RKO (cell line): ENCODE data around the gene HMGN1.

ENCODE experiments used
- DNase-seq: peaks from one replicate; pipeline ENCODE4 v3.0.0-alpha.2; 2016; ENCODE audit warnings: low spot score

HMGN1 gene

DNA sequence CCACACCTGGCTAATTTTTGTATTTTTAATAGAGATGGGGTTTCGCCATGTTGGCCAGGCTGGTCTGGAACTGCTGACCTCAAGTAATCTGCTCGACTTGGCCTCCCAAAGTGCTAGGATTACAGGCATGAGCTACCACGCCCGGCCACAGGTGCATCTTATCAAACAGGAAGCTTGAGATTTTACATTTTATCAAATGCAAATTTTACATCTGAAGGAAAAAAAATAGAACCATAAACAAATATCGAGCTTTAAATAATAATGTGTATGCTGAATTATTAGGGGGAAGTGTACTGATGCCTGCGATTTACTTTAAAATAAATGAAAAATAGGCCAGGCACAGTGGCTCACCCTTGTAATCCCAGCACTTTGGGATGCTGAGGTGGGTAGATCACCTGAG, 18.9 kb downstream of the HMGN1 start:
- DNase-seq, result no peak

DNA sequence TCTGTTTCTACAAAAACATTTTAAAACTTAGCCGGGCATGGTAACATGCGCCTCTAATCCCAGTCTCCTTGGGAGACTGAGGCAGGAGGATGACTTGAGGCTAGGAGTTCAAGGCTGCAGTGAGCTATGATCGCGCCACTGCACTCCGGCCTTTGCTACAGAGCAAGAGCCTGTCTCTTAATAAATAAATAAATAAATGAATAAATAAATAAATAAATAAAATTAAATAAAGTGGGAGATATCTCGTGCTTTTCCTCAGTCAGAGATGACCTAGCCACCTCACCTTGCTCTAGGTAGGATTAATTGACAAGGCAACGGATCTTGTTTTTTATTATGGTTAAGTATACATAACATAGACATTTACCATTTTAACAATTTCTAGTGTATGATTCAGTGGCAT, 21.2 kb downstream of the HMGN1 start:
- DNase-seq, result no peak

DNA sequence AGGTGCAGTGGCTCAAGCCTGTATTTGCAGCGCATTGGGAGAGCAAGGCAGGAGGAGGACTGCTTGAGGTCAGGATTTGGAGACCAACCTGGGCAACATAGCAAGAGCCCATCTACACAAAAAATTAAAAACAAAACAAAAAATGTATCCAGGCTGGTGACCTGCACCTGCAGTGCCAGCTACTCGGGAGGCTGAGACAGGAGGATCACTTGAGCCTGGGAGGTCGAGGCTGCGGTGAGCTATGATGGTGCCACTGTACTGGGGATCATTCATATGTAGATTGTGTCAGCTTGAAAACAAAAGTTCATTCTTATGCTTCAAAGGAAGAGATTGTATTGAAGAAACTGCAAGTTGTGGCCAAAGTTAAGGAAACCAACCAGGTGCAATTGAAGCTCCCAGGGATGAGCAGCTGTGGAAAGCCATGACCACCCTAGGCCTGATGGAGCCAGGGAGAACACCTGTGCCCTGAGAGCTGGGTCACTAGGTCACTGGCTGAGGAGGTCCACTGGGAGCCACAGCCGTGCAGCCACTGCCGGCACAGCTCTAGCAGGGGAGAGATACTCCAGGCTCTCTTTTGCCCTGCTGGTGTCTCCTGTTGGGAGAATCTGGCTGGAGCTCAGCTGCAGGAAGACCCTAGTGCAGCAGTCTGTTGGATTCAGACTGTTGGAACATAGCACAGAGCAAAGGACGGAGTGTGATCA, 22.1 kb downstream of the HMGN1 start:
- no peak for DNase-seq

DNA sequence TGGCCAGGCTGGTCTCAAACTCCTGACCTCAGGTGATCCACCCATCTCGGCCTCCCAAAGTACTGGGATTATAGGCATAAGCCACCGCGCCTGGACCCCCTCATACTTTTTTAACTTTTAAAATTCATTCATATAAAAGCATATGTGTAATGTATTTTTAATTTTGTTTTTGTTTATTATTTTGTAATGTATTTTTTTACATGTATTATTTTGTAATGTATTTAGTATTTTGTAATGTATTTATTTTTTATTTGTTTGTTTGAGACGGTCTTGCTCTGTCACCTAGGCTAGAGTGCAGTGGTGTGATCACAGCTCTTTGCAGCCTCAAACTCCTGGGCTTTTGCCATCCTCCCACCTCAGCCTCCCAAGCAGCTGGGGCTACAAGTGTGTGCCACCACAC, 23.4 kb downstream of the HMGN1 start:
- no peak for DNase-seq

DNA sequence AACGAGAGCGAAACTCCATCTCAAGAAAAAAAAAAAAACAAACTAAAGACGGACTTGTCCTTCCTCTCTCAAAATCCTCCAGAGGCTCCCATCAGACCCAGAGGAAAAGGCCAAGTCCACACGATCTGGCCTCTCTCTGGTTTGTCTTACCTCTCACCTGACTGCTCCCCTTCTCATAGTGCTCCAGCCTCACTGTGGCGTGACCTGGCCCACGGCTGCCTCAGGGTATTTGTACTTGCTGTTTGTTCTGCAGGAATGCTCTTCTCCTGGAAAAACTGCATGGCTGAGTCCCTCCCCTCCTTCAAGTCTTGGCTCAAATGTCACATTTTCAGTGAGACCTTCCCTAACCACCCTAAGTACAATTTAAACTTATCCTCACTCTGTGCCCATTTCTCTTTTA, 27.5 kb downstream of the HMGN1 start:
- no peak for DNase-seq

DNA sequence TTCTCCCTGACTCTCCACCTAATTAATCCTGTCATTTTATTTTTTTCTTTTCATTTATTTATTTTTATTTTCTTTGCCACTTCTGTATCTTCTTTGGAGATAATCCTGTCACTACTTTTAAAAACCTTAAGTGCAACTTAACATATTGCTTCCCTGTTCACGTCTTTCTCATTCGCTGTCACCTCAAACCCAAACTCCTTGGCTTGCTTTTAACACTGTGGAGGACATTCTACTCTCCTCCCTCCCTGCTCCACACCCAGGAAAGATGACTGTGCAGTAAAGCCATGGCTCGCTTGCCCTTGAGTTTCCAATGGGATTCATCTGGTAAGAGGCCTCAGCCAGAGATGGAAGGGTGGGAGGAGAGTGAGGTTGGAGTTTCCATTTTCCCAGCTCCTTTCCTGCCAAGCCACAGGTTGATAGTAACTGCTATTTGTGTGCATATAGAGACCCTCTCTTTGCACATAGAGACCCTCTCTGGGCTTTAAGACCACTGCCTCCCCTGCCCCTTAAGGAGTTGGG, 29.0 kb downstream of the HMGN1 start:
- DNase-seq, result no peak

DNA sequence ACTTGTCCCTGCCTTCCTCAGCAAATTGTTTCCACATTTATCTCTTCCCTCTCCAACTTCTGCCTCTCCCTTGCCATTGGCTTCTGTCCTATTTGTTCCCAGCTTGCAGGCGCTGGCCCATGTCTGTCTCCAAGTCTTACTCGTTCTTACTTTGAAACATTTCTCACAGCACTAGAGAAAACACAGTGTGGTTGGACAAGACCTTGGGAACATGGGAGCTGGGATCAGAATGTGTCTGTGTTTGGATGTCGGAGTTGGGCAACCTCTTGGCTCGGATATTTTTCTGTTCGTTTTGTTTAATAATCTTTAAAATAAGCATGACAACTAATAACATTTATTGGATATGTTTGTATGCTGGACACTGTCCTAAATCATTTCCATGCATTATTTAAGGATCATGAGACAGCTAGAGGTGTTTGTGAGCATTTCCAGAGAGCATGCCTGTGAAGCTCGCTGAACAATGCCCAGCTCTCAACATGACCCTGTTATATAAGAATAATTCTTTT, 29.6 kb downstream of the HMGN1 start:
- no peak for DNase-seq

DNA sequence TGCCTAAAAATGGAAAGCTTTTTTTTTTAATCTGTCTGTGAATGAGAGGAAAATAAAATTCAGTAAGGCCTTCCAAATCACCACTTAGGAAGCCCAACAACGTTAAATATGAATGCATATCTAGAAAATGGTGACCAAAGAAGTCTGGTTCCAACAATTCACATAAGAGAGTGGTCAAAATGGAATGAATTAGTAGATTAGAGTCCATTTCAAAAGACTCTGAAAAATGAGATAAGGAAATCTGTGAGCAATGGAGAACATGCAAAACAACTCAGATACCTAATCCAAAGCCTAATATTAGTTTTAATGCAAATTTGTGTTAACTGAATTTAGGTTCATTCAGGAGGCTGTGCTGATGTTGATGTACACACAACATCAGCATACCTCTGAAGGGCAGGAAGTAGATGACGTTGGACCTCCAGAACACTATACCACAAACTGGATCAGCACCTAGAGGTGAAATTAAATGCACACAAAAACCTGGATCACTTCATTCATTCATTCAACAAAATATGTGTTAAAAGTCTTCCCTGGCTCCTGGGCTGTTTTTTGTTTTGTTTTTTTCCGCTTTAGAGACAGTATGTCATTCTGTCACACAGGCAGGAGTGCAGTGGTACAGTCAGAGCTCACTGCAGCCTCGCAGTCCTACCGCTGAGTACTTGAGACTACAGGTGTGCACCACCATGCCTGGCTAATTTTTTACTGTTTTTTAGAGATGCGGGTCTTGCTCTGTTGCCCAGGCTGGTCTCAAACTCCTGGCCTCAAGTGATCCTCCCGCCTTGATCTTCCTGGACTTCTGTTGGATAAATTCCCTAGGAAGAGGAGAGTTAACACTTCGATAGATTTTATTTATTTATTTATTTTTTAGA, 30.6 kb downstream of the HMGN1 start:
- no peak for DNase-seq

DNA sequence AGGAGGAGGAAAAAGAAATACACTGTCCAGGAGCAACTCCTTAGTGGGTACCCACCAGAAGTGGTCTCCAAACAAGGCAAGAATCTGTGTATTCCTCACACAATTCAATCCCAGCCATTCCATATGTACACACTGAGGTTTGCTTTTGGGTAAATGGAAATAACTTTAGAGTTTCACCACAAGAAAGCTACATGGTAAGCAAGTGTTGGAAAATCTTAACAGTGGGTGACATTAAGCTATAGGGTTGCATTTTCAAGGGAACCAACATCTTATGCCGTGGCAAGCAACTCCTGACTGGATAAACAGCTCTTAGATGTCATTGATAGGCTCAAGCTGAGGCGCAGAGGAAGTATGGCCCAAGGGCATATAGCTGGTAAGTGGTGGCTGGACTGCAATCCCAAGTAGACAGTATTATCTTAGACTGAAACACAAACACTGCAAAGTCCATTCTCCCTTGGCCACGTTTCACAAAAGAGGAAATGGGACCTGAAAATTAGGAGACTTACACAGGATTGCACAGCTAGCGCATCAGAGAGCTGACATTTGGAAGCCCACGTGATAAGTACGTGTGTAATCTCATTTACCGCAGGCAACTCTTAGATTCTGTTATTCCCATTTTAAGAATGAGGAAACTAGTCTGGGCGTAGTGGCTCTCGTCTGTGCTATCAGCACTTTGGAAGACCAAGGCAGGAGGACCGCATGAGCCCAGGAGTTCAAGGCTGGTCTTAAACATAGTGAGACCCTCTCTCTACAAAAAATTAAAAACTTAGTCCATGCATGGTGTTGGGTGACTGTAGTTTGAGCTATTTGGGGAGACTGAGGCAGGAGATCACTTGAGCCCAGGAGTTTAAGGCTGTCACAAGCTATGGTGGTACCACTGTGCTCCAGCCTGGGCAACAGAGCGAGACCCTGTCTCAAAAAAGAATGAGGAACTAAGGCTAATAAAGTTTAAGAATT, 31.5 kb downstream of the HMGN1 start:
- DNase-seq, result no peak

DNA sequence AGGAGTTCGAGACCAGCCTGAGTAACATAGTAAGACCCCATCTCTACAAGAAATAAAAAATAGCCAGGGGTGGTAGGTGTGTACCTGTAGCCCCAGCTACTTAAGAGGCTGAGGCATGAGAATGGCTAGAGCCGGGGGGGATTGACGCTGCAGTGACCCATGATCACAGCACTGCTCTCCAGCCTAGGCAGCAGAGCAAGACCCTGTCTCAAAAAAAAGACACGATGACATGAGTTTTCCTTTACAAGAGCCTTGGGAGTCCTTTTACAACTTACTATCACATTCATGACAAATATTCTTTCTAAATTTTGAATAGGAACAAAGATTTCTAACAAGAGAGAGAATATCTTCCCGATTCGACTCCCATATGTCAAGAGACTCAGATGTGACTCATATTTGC, 32.2 kb downstream of the HMGN1 start:
- DNase-seq, result no peak

DNA sequence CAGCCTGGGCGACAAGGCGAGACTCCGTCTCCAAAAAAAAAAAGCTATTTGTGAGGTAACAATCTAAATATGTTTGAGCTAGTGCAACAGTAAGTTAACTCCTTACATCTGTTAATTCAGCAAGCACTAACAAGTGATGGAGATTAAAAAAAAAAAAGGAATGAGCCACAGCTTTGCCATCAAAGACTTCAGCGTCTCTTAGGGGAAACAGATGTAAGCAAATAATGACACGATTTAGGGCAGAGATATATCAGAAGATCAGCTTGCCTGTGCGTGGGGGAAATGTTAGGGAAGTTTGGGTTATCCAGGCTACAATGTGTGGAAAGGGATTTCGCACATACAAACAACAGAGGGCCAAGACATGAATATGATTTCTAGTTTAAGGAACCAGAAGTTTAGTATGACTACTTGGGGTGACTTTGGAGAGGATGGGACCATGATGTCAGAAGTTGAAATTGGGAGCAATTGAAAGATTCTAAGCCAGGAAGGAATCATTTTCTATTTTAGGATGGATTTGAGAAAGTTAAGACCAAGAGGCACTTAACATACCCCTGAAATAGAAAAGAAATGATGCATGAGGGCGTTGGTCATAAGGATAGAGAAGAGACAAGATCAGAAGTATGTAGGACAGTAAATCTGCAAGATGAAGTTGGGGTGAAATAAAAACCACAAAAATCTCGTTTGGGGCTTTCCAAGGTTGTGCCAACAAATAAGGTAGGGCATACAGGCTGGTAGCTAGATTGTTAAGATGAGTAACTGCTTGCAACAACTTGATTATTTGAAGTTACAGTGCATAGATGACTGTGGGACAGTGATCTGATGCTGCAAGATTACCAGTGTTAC, 33.1 kb downstream of the HMGN1 start:
- no peak for DNase-seq

DNA sequence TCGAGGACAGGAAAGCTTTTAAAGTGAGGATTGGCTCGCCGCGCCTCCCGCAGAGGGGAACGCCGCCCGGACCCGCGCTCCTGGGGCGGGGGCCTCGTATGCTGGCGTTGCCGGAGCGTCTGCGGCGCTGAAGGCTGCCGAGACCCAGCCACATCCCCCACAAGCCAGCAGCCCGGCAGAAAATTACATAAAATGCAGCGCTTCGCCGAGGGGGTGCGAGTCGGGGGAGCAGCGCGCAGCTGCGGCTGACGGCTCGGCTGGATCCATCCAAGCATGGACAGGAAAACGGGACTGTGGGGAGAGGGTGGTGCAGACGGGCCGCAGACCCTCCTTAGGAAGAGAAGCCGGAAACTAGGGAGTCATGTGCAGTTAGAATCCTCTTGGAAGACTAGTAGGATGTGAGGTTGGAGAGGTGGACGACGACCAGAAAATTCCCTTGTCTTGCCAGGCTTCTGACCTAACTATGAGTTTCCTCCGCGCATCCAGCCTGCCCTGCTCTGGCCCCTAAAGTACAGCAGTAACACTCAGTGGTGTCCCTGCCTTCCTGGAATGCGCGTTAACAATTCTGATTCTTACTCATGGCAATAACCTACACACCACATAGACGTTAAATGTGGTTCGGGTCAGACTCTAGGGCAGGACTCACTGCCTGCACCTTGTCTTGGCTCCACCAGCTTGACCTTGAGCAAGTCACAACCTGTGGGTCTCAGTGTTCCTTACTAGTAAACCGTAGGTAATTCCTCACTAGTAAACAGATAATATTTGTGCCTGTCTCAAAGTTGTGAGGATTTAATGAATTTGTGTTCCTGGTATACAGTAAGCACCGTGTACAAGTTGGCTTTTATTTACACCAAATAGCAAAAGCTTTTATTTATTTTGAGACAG, 34.5 kb downstream of the HMGN1 start:
- peak; percentile 83 for DNase-seq

DNA sequence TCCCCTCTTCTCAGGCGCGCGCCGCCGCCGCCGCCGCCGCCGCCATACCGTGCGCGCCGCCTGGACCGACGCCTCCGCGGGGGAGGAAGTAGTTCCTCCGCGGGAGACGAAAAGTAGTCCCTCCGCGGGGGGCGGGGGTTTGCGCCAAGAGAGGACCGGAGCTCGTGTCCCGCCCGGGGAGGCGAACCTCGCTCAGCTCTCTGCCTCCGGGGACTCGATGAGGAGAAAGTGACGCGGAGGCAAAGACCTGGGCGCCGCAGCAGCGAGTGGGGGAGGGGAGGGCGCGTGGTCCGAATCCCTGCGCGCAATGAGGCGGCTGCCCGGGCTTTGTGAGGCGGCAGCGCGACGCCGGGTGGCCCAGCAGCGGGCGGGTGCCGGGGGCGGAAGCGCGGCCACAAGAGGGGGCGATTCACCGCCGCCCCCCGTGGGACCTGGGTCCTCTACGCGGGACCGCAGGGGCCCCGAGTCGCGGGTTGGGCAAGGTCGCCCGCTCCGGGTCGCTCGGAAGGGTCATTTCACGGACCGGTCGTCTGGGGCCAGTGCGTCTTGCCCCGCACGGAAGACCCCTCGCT, 35.2 kb downstream of the HMGN1 start, which contains the start of gene BRWD1:
BRWD1 (minus strand) TSS at position 62 of the 572 bp plus-strand sequence. CDS start 141 bp downstream, outside the sequence.
- peak; percentile 82 for DNase-seq

DNA sequence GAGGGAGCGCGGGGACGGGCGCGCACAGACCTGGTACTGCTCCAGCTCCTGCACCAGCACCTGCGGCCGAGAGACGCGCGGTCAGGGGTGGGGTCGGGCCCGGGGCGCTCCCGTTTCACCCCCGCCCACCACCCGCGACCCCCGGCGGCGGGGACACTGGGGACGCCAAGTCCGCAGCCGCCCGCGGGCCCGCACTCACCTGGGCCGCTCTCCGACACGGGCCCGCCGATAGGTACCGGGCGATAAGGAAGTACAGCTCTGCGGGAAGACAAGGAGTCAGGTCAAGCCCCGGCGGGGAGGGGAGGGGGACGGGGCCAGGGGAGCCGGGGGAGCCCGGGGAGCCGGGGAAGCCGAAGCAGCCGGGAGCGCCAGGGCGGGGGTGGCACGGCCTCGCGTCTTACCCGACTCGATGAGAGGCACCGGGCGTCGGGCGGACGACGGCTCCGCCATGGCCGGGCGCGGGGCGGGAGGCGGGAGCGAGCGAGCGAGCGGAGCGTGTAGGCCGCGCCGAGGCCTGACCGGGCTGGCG, 35.8 kb downstream of the HMGN1 start:
- no peak for DNase-seq

DNA sequence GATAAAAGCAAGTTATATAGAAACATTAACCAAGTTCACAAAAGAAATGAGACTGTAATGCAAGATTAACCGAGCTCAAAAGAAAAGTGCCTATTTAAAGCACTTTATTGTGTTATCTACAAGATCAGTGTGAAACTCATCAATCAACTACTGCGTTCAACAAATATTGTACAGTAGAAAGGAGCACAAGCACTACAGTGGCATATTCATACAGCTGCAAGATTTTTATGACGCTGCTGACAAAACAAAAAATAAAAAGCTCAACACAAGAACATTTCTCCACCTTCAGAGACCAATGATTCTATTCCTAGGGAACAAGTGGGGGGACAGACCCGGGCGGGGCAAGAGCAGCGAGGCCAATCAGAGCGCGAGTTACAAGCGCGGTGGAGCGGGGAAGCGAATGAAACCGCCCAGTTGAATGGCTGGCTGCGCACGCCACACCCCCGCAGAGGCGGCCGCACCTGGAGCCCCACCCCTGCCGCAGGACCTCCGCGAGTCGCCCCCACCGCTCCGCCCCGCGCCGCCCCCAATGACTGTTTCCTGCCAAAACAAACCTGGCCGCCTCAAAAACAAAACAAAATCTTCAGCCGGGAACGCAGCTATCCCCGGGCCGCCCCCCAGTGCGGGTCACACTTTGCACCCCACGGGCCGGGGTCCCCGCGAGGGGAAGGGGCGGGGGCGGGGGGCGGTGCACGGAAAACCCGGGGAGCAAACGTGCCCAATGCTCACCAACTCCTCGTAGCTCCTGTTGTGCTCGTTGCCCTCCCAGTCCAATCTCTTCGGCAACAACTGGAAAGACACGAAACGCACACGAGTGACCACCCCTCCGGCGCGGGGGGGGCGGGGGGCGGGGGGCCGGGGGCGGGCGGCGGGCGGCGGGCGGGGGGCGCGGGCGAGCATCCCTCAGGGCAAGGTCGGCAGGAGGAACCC, 36.5 kb downstream of the HMGN1 start:
- peak; percentile 88 for DNase-seq

DNA sequence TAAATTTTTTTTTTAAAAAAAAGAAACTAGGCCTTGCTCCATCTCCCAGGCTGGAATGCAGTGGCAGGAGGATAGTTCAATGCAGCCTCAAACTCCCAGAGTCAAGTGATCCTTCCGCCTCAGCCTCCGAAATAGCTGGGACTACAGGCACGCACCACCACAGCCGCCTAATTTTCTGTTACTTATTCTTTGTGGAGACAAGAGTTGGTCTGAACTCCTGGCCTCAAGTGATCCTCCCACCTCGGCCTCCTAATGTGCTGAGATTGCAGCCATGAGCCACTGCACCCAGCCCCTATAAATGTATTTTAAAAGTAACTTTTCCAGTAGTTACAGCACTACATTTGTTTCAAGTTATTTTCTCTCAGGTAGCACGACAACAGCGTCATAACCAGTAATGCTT, 37.7 kb downstream of the HMGN1 start:
- DNase-seq, result no peak

DNA sequence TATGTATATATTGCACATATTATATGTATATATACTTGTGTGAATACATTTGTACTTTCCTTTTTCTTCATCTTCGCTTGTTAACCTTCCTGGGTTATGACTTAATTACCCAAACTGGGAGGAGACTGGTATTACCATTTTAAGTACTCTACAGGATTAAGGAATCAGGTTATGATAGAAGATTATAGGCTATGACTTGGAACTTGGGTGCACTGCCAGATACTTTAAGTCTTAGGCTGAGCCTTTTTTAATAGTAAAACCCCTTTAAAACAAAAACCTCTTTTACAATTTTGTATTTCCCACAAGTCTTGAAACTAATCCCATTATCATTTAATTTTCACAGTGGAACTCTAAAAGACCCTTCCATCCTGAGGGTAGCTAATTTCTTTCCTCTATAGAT, 41.4 kb downstream of the HMGN1 start:
- DNase-seq, result no peak

DNA sequence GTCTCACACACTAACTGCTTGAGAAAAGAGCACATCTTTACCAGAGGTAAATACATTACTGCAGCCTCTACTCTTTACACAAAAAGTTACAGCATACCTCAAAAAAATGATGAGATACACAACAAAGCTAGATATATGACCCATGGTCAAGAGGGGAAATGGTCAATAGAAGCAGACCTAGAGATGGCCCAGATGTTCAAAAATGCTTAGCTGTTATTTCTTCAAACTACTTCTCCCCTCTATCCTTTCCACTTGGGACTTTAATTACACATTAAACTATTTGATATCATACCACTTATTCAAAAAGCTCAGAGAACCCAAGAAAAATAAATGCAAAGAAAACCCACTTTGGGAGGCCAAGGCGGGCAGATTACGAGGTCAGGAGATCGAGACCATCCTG, 48.3 kb downstream of the HMGN1 start:
- no peak for DNase-seq
